Muscle of leg (tissue), 11 donors: ENCODE measurements around the gene LYRM4. TPM values are rescaled to one million over a fixed set of nuclear protein-coding genes. Genes with fewer than 3 reads are reported as not detected.
A peak's percentile ranks its signal among the peaks of the same experiment; 100 is the strongest.

Experiments
- DNase-seq: peaks from one replicate; pipeline ENCODE4 v3.0.0; 2013
- H3K27ac ChIP-seq: one replicate; pipeline ENCODE4 v1.5.1; 2013; ENCODE audit warnings: mild to moderate bottlenecking, low read length, control low read depth
- H3K27me3 ChIP-seq: one replicate; pipeline ENCODE4 v1.6.1; 2013; ENCODE audit warnings: low read length; ENCODE audit not compliant: control insufficient read depth, insufficient read depth
- H3K36me3 ChIP-seq: one replicate; pipeline ENCODE4 v1.6.1; 2013; ENCODE audit warnings: low read length; ENCODE audit not compliant: control insufficient read depth, insufficient read depth
- H3K4me1 ChIP-seq: one replicate; pipeline ENCODE4 v1.6.1; 2013; ENCODE audit warnings: low read length; ENCODE audit not compliant: control insufficient read depth, insufficient read depth
- H3K4me3 ChIP-seq: one replicate; pipeline ENCODE4 v1.5.1; 2013; ENCODE audit warnings: low read length, control low read depth
- H3K9me3 ChIP-seq: replicated peaks from 2 replicates; pipeline ENCODE4 v1.6.1; 2013; ENCODE audit warnings: low read depth, low read length; ENCODE audit not compliant: control insufficient read depth
- WGBS: methylation state at CpG from one replicate; pipeline ENCODE4 v1.1.5; 2013; ENCODE audit warnings: missing lambda C conversion rate; ENCODE audit not compliant: insufficient coverage; 5-methylcytosine and 5-hydroxymethylcytosine counted together
- polyA plus RNA-seq, 8 donors: library from polyadenylated mRNA; unstranded; fragments of 120-200 nt; gene quantifications; one replicate each; pipeline versions ENCODE4 v1.2.1 to v1.2.3, GENCODE V29; 2013; ENCODE audit warnings: inconsistent platforms in 1 of 8, low replicate concordance in 1 of 8; ENCODE audit not compliant: insufficient read length in 8 of 8, insufficient read depth in 1 of 8
- total RNA-seq: library from RNA; stranded (reverse); fragments of 120-200 nt; gene quantifications from one replicate; pipeline ENCODE4 v1.2.4, GENCODE V29; 2013

LYRM4 gene
- total and polyA plus RNA-seq, 9 donors: 21.8 to 36.6 (median 29.4) TPM

DNA sequence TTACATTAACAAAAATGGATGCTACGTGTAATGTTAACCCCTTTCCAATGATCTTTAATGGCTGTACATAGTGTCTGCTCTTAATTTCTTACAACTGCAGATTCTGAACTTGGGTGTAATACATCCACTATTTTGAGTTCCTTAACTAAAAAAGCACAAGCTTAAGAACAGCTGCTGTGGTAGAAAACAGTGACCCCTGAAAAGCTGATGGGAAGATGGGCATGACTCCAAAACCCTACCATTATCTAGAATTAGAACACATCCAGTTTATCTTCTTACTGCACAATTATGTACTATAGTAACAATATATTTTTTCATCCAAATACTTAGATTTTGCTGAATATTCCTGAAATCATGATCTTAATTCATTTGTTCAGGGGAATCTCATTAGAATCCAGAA is 49.3 kb downstream of the LYRM4 start:
- Histone ChIP-seq H3K9me3 (no peaks in the 10 kb centered on the region), H3K27ac (no peak overlapping the region), H3K27me3 (no peaks in the 10 kb centered on the region), H3K36me3 (peaks cover 7% of the 10 kb centered on the region), H3K4me1 (peaks cover 14% of the 10 kb centered on the region), H3K4me3 (no peak overlapping the region)
- no CpG with 5 or more reads among the region's 1 CpG for WGBS
- no peak for DNase-seq

DNA sequence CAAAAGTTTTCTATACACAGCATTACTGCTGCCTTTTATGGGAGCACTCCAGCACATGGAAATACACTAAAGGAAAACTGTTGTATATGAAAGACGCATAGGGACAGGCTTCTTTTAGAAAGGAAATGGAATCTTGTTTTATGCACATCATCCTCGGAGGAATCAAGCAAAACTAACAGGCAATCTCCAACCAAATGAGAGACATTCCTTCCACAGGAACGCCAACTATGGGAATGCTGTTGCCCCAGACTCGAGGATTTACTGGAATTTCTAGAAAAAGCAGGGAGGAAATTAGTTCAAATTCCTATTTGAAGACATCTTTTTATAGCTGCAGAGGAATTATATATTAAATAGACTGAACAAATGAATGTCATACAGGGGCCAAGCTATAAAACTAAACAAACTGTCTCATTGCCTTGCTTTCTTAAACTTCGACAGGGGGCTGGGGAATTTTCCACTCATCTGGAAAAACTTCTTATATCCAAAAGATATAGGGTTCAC is 52.2 kb downstream of the LYRM4 start:
- H3K4me1 ChIP-seq: peaks cover 36% of the 10 kb centered on the region
- no CpG with 5 or more reads among the region's 5 CpGs for WGBS
- H3K9me3 ChIP-seq: no peaks in the 10 kb centered on the region
- no peak overlapping the region for H3K4me3 ChIP-seq
- H3K36me3 ChIP-seq: peaks cover 5% of the 10 kb centered on the region
- peak; percentile 89 for DNase-seq
- no peaks in the 10 kb centered on the region for H3K27me3 ChIP-seq
- peak overlapping the region; percentile 69 for H3K27ac ChIP-seq

DNA sequence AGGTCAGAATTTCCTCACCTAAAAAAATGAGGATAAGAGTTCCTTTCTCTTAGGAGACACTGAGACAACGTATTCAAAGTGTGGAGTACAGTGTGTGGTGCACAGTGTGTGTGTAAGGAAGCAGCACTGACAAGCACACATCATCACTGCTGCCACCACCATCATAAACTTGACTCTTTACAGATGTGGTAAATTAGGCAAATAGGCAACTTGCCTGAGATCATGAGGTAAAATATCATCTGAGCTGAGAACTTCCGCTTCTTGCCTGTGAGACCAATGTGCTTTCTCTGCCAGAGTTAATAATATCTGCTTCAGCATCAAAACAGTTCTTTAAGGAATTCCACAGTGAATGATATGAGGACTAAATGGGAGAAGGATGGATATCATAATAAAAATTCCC is 52.7 kb downstream of the LYRM4 start:
- no peaks in the 10 kb centered on the region for H3K27me3 ChIP-seq
- peak overlapping the region; percentile 69 for H3K27ac ChIP-seq
- H3K36me3 ChIP-seq: peaks cover 1% of the 10 kb centered on the region
- no peaks in the 10 kb centered on the region for H3K9me3 ChIP-seq
- no CpG with 5 or more reads among the region's 2 CpGs for WGBS
- no peak for DNase-seq
- peaks cover 40% of the 10 kb centered on the region for H3K4me1 ChIP-seq
- no peak overlapping the region for H3K4me3 ChIP-seq

DNA sequence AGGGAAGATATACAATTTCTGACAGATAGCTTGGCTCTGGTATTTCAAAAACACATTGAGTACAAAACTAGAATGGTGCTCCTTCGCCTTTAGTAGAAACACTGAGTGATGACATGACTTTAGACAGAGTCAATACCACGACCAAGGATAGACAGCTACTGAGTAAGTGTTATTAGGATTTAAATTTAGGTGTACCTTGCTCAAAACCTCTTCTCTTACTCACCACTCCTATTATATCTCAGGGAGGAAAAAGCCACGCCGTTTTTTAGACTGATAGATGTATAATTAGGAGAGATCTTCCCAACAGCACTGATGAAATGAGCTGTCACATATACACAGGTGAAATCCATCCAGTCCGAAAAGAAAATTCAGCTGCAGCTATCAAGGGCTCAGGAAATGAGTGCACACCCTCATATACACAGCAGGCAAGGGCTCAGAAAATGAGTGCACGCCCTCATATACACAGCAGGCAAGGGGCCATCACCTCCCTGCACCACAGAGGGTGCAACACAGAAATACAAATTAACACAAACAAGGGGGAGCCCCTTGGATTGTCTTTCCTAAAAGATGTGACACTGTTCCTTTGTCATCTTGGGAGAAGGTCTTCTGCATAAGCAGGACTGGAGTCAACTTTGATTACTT is 53.7 kb downstream of the LYRM4 start:
- WGBS: 100% methylated on average over 1 of the region's 6 CpGs
- peak overlapping the region; percentile 69 for H3K27ac ChIP-seq
- peaks cover 47% of the 10 kb centered on the region for H3K4me1 ChIP-seq

DNA sequence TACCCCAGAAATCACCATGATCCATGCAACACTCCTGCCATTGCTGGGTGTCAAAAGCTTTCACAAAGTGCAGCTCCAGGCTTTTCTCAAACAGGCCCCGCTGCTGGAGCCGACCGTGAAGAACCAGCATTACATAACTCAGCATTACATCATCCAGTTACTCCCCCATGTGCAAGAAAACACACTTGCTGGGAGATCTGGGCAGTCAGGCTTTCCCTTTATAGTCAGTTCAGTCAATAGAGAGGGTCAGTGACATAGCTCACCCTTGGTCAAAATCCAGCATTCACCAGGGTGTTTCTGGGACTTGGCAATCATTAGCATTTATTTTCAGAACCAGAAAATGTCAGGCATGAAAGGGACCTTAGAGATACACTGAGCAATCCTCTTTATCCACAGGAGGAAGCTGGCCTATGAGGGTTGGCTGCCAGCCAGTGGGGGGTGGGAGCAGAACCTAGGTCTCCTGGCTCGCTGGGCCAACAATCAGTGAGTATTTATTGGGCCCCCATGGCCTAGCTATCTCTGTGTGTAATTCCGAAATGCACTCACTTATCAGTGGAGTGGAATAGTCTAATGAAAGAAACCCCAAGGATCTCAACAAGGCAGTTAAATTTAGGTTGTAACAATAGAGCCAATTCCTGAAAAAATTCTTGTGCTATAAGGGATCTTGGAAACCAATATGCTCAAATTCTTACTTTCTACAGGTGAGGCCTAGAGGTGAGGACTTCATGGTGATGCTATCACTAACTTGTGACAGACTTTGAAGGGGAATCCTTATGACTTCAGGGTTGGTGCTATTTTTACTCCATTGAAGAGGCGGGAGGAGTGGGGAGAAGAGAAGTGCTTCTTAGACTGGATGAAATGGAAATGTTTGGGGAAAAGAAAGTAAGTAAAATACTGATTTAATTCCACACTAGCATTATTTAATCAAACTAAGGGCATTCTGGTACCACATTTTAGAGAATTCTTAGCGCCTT is 54.6 kb downstream of the LYRM4 start:
- Histone ChIP-seq H3K4me3 (no peak overlapping the region), H3K27ac (peak overlapping the region; percentile 89)
- DNase-seq: peak; percentile 90

More for the DNA sequence above, 53.7 kb downstream of the LYRM4 start:
- H3K4me3 ChIP-seq: no peak overlapping the region
- H3K27me3 ChIP-seq: no peaks in the 10 kb centered on the region
- no peaks in the 10 kb centered on the region for H3K36me3 ChIP-seq
- H3K9me3 ChIP-seq: no peaks in the 10 kb centered on the region
- no peak for DNase-seq

DNA sequence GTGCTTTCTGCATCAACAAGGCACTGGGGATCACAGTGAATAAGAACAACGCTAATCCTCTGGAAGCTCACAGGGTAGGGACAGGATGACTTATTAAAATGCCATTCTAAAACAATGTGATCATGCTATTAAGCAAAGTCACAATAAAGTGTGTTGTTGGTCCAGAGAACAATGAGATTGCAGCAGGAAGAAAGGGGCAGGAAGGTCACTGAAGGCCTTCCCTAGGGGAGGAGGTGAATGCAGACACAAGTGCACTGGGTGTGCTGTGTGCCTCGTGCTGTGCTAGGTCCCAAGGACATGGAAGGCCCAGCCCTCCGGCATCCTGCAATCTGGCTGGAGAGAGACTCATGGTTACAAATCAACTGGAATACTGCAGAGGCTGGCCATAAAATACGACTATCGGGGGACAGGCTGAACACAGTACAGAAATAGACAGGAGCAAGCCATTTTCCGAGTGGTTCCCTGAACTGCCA is 55.7 kb downstream of the LYRM4 start:
- DNase-seq: peak; percentile 77
- Histone ChIP-seq H3K9me3 (no peaks in the 10 kb centered on the region), H3K27me3 (no peaks in the 10 kb centered on the region), H3K27ac (peak overlapping the region; percentile 89), H3K4me1 (peaks cover 51% of the 10 kb centered on the region), H3K4me3 (no peak overlapping the region), H3K36me3 (no peaks in the 10 kb centered on the region)
- 10% methylated on average over 3 of the region's 6 CpGs for WGBS

More for the DNA sequence above, 54.6 kb downstream of the LYRM4 start:
- H3K9me3 ChIP-seq: no peaks in the 10 kb centered on the region
- H3K27me3 ChIP-seq: no peaks in the 10 kb centered on the region
- WGBS: 13% methylated on average over 1 of the region's 7 CpGs
- H3K36me3 ChIP-seq: no peaks in the 10 kb centered on the region
- peaks cover 50% of the 10 kb centered on the region for H3K4me1 ChIP-seq

DNA sequence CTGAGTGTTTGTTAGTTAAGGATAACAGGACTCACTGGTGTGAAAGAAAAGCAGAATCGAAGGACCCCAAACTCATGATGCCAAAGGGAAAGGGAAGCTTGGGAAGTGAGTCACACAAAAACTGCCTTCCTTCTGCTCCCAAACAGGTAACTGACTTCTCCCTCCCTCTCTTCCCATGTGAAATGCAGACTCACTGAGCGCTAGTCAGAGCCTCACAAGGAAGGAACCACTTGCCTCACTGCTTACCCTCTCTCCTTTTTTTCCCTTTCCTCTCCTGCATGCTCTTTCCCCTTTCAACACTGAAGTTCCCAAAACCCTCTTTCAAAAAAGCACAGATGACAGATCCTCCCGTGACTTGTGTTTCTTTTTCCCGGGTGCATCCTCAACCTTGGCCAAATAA is 56.4 kb downstream of the LYRM4 start:
- peaks cover 51% of the 10 kb centered on the region for H3K4me1 ChIP-seq
- WGBS: 58% methylated on average over 3 of the region's 4 CpGs
- DNase-seq: peak; percentile 28
- no peak overlapping the region for H3K4me3 ChIP-seq
- no peaks in the 10 kb centered on the region for H3K9me3 ChIP-seq
- no peaks in the 10 kb centered on the region for H3K27me3 ChIP-seq
- H3K36me3 ChIP-seq: no peaks in the 10 kb centered on the region
- peak overlapping the region; percentile 89 for H3K27ac ChIP-seq

DNA sequence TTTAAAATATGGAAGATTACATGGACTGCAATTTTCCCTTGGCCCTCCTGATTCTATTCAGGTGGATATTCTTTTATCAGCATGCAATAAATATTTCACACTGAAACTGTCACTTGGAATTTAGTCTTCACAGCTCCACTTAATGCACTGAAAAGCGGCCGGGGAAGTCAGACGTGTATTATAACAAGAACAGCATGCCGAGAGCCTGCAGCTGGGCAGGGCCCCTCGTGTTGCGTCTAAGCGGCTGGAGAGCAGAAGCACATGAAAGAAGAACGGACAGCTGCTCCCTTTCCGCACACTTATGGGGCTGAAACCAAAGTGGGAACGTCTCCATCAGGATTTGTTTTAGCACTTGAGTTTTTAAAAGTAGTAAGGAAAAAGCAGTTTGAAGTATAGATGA is 57.2 kb downstream of the LYRM4 start:
- H3K4me3 ChIP-seq: no peak overlapping the region
- no peaks in the 10 kb centered on the region for H3K27me3 ChIP-seq
- peaks cover 49% of the 10 kb centered on the region for H3K4me1 ChIP-seq
- peak overlapping the region; percentile 89 for H3K27ac ChIP-seq
- WGBS: 25% methylated on average over 9 of the region's 10 CpGs
- no peaks in the 10 kb centered on the region for H3K36me3 ChIP-seq
- H3K9me3 ChIP-seq: no peaks in the 10 kb centered on the region
- DNase-seq: peak; percentile 93

DNA sequence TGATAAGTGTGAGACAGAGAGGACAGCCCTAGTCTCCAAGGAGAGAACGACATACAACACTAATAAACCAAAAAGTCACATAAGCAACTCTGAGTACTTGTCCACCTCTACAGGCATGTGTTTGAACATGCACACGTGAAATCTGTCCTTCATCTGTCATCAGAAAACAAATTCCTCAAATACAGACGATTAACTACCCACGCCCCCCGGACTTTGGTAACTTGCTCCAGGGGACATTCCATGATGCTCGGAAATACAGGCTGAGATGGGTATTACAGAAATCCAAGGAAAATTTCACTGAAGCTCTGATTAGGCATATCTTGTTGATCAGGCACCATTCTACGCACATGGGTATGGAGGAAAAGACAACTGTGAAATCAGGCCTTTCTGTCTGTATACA is 57.8 kb downstream of the LYRM4 start:
- Histone ChIP-seq H3K36me3 (no peaks in the 10 kb centered on the region), H3K4me3 (no peak overlapping the region), H3K4me1 (peaks cover 49% of the 10 kb centered on the region), H3K27me3 (no peaks in the 10 kb centered on the region), H3K27ac (no peak overlapping the region), H3K9me3 (no peaks in the 10 kb centered on the region)
- 81% methylated on average over 3 of the region's 7 CpGs for WGBS
- DNase-seq: no peak

DNA sequence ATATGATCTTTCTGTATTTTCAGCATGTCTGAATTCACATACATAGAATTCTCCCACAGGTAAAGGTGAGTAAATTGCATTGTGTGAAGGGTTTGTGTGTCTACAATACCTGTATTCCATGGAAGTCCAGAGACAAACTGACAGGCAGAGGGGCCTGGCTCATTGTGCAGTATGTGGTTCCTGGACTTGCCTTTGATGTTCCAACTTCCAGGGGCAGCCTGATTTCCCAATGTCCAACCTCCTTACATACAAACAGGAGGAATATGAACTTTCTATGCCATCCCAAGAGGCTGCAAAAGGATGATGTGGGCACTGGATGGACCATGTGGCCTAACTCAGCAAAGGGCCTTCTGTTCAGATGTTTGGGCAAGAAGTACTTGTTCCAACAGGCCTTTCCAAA is 58.5 kb downstream of the LYRM4 start:
- DNase-seq: no peak
- no peaks in the 10 kb centered on the region for H3K9me3 ChIP-seq
- no peaks in the 10 kb centered on the region for H3K36me3 ChIP-seq
- no peaks in the 10 kb centered on the region for H3K27me3 ChIP-seq
- peaks cover 45% of the 10 kb centered on the region for H3K4me1 ChIP-seq
- H3K27ac ChIP-seq: no peak overlapping the region
- no peak overlapping the region for H3K4me3 ChIP-seq
